ENCODE measurements around the gene EIF4H.
"Not testable (repeated sequence)": the region's sequence is repeated elsewhere in the genome, so short reads cannot be mapped to it uniquely, and the experiment has no call there.

EIF4H gene

GRCh38 chr7:74222851-74223710 is 48.9 kb downstream of the EIF4H start:
- TF ChIP-seq POU2F2 (IDR thresholded peaks at IDR 0.05; ENCODE audit: low read depth, low read length) (no peak; the same call in 1 of the 2 replicates), POLR2AphosphoS5 (IDR thresholded peaks at IDR 0.05; ENCODE audit: low read depth, low read length) (peak; percentile 36; the same call in 1 of the 2 replicates)
- no peak for DNase-seq (ENCODE audit: insufficient read length, low spot score)
- no peak for FAIRE-seq

GRCh38 chr7:74223711-74224510 is 49.8 kb downstream of the EIF4H start:
- DNase-seq (ENCODE audit: insufficient read length, low spot score) (no peak), FAIRE-seq (no peak)
- no peak for TF ChIP-seq POU2F2 (IDR thresholded peaks at IDR 0.05; ENCODE audit: low read depth, low read length)
- TF ChIP-seq PAX5 (IDR thresholded peaks at IDR 0.05; ENCODE audit: insufficient read depth, low read length, severe bottlenecking) = no peak
- no peak for TF ChIP-seq TAF1 (IDR thresholded peaks at IDR 0.05; ENCODE audit: low read depth, low read length)
- TF ChIP-seq SPI1 (IDR thresholded peaks at IDR 0.05; ENCODE audit: low read depth, low read length) = no peak
- no peak for TF ChIP-seq POLR2AphosphoS5 (IDR thresholded peaks at IDR 0.05; ENCODE audit: low read depth, low read length)
- no peak for TF ChIP-seq POLR2A (IDR thresholded peaks at IDR 0.05; ENCODE audit: low read depth, low read length)

GRCh38 chr7:74224511-74224832 is 50.3 kb downstream of the EIF4H start:
- TF ChIP-seq TAF1 (IDR thresholded peaks at IDR 0.05; ENCODE audit: low read depth, low read length) (no peak), SPI1 (IDR thresholded peaks at IDR 0.05; ENCODE audit: low read depth, low read length) (no peak), POU2F2 (IDR thresholded peaks at IDR 0.05; ENCODE audit: low read depth, low read length) (no peak), POLR2A (IDR thresholded peaks at IDR 0.05; ENCODE audit: low read depth, low read length) (no peak), PAX5 (IDR thresholded peaks at IDR 0.05; ENCODE audit: insufficient read depth, low read length, severe bottlenecking) (no peak), POLR2AphosphoS5 (IDR thresholded peaks at IDR 0.05; ENCODE audit: low read depth, low read length) (0 out of 2 replicates have a peak, but pooled peaks have one; percentile 6)
- no peak for DNase-seq (ENCODE audit: insufficient read length, low spot score)
- no peak for FAIRE-seq

DNA sequence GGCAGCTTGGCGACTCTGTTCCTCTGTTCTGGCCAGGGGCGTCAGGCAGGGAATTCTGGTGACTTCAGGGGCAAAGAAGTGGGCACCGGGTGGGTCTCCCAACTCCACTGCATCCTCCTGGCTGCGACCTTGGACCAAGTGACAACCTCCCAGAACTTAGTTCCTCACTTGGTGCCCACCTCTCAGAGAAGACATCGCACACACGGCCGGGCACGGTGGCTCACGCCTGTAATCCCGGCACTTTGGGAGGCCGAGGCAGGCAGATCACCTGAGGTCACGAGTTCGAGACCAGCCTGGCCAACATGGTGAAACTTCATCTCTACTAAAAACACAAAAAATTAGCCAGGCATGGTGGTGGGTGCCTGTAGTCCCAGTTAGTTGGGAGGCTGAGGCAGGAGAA is 50.8 kb downstream of the EIF4H start:
- not testable (repeated sequence) for FAIRE-seq; DNase-seq (ENCODE audit: insufficient read length, low spot score)

DNA sequence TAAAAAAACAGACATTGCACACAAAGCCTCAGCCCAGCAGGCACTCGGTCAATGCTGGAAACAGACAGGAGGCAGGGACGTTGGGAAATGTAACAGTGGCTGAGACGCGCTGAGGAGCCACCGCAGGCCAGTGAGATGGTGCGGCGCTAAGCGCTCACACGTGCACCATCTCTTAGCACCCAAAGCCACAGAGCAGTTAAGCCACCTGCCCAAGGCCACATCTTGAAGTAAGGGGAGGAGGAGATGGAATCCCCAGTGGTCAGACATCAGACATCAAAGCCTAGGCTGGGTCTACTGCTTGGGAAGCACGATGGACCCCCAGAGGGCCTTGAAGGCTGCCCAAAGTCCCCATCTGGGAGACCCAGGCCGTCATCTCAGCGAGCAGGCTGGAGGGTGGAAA is 51.2 kb downstream of the EIF4H start:
- DNase-seq (ENCODE audit: insufficient read length, low spot score) (no peak), FAIRE-seq (peak; percentile 35)
- TF ChIP-seq POLR2A (IDR thresholded peaks at IDR 0.05; ENCODE audit: low read depth, low read length) (no peak), TAF1 (IDR thresholded peaks at IDR 0.05; ENCODE audit: low read depth, low read length) (no peak), POLR2AphosphoS5 (IDR thresholded peaks at IDR 0.05; ENCODE audit: low read depth, low read length) (no peak), POU2F2 (IDR thresholded peaks at IDR 0.05; ENCODE audit: low read depth, low read length) (no peak), PAX5 (IDR thresholded peaks at IDR 0.05; ENCODE audit: insufficient read depth, low read length, severe bottlenecking) (no peak), SPI1 (IDR thresholded peaks at IDR 0.05; ENCODE audit: low read depth, low read length) (no peak)

DNA sequence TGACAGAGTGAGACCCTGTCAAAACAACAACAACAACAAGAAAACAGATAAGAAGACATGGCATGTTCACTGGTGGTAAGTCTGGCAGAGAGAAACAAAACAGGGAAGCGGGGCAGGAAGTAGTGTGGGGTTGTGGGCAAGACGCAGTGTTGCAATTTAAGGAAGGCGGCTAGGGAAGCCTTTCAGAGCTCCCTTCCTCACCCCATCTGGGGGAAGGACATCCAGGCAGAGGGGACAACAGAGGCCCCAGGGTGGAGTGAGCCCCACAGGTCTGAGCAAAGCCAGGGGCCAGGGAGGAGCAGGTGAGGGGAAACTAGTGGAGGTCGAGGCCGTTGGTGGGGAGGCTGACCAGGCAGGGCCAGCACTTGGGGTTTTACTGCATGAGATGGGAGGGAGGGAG is 52.5 kb downstream of the EIF4H start:
- DNase-seq (ENCODE audit: insufficient read length, low spot score) (no peak), FAIRE-seq (peak; percentile 41)
- TF ChIP-seq SPI1 (IDR thresholded peaks at IDR 0.05; ENCODE audit: low read depth, low read length) (no peak), POLR2A (IDR thresholded peaks at IDR 0.05; ENCODE audit: low read depth, low read length) (no peak), POLR2AphosphoS5 (IDR thresholded peaks at IDR 0.05; ENCODE audit: low read depth, low read length) (peak; percentile 49; the same call in 1 of the 2 replicates), PAX5 (IDR thresholded peaks at IDR 0.05; ENCODE audit: insufficient read depth, low read length, severe bottlenecking) (no peak), POU2F2 (IDR thresholded peaks at IDR 0.05; ENCODE audit: low read depth, low read length) (no peak)

DNA sequence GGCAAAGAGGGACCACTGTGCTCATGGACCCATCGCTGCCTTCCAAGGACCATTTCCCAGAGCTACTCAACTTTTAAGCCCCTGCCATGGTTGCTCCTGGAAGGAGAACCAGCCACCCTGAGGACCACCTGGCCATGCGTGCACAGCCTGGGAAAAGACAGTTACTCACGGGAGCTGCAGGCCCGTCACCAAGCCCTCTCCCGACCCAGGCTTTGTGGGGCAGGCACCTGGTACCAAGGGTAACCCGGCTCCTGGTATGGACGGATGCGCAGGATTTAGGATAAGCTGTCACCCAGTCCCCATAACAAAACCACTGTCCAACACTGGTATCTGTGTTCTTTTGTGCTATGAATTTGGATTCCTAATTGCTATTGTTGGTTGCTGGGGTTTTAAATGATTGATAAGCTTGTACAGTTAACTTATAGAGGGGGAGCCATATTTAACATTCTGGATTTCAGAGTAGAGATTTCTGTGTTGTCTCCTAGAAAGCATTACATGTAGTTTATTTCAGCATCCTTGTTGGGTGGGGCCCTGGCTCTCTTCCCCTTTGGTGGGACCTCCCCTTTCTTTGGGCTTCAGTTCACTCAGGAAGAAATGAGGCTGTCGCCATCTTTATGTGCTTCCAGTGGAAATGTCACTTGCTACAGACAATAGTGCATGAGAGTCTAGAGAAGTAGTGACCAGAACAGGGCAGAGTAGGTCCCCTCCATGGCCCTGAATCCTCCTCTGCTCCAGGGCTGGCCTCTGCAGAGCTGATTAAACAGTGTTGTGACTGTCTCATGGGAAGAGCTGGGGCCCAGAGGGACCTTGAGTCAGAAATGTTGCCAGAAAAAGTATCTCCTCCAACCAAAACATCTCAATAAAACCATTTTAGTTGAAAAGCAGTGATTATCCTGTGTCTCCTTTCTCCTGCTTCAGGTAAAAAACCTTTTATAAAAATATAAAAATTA is 55.1 kb downstream of the EIF4H start:
- peak; percentile 82 for TF ChIP-seq POLR2AphosphoS5 (IDR thresholded peaks at IDR 0.05; ENCODE audit: low read depth, low read length)
- no peak for TF ChIP-seq PAX5 (IDR thresholded peaks at IDR 0.05; ENCODE audit: insufficient read depth, low read length, severe bottlenecking)
- no peak for TF ChIP-seq SPI1 (IDR thresholded peaks at IDR 0.05; ENCODE audit: low read depth, low read length)
- peak; percentile 14; the same call in 1 of the 2 replicates for TF ChIP-seq POU2F2 (IDR thresholded peaks at IDR 0.05; ENCODE audit: low read depth, low read length)
- peak; percentile 64 for TF ChIP-seq POLR2A (IDR thresholded peaks at IDR 0.05; ENCODE audit: low read depth, low read length)
- no peak for DNase-seq (ENCODE audit: insufficient read length, low spot score)
- peak; percentile 66 for FAIRE-seq

GRCh38 chr7:74230446-74231231 is 56.5 kb downstream of the EIF4H start:
- no peak for DNase-seq (ENCODE audit: insufficient read length, low spot score)
- TF ChIP-seq SPI1 (IDR thresholded peaks at IDR 0.05; ENCODE audit: low read depth, low read length) (peak; percentile 95), TAF1 (IDR thresholded peaks at IDR 0.05; ENCODE audit: low read depth, low read length) (no peak), POLR2A (IDR thresholded peaks at IDR 0.05; ENCODE audit: low read depth, low read length) (0 out of 2 replicates have a peak, but pooled peaks have one; percentile 29), POLR2AphosphoS5 (IDR thresholded peaks at IDR 0.05; ENCODE audit: low read depth, low read length) (0 out of 2 replicates have a peak, but pooled peaks have one; percentile 4), PAX5 (IDR thresholded peaks at IDR 0.05; ENCODE audit: insufficient read depth, low read length, severe bottlenecking) (peak; percentile 57), POU2F2 (IDR thresholded peaks at IDR 0.05; ENCODE audit: low read depth, low read length) (no peak)
- no peak for FAIRE-seq
